ENCODE data around the gene SNPH.

Gene SNPH

GRCh38 chr20:1307571-1307971 lies 41.5 kb downstream of the SNPH start:
- no peak for DNase-seq

- DNase-seq = no peak
Observed at GRCh38 chr20:1308067-1308701, 42.1 kb downstream of the SNPH start.

- DNase-seq = no peak
Observed at GRCh38 chr20:1308702-1309095, 42.6 kb downstream of the SNPH start.

DNA sequence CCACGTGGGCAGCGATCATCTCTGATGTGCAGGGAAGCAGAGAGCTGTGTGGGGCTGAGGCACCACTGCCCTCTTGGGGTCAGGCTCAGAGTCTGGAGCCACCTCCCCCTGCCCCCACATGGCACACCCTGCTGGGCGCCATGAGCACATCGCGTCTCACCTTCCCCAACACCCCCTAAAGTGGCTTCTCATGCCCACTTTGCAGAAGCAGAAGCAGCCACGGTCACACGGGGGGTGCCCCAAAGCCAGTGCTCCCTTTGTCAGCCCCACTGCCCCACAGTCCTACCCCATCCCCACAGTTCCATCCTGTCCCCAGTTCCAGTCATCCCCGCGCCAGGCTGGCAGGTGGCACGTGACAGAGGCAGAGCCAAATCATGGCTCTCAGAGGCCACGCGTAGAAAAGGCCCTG lies 43.3 kb downstream of the SNPH start:
- DNase-seq = no peak

DNA sequence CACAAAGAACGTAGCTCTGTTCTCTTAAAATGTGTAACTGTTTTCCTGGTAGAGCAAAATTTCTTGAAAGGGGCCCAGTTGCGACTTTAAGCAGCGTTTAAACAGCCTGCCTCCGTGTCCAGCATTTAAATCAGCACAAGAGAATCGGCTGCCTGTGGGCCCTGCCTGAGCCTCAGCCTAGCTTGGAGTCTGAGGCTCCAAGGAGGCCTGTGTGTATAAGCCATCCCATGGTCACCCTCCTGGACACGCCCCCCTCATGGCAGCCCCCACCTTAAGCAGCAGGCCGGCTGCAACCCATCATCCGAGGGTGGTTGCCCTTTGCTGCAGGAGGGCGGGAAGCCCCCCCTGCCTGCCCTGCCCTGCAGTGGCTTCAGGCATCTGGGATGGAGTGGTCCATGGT lies 44.0 kb downstream of the SNPH start:
- no peak for DNase-seq

DNA sequence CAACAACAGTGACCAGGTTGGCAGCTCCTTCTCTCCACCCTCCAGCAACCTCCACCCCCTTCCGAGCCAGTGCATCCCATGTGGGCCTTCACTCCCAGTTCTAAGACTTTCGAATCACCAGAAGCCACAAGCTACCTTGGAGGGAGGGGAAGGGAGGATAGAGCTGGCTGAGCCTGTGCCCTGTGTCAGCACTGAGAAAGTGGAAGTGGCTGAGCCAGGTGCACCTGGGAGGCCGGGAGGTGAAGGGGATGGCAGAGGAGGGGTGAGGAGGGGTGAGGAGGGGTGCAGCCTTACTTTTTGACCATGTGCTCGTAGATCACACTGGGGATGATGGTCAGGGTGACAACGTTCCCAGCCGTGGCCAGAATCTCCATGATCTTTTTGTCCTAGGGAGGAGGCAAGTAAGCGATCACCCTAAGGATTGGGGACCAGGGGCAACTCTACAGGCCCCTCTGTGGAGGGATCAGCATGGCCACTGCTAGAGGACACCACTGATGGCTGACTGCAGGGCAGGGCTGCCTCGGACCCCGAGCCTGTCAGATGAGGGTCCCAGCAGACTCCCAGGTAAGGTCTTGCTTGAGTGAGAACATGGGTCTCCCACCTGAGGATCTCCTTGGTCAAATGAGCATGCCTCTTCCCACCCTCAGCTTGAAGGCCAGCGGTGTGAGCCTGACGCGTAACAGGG lies 44.6 kb downstream of the SNPH start:
- no peak for DNase-seq

- DNase-seq = no peak
Observed at GRCh38 chr20:1312308-1312707, 46.2 kb downstream of the SNPH start.

GRCh38 chr20:1312904-1313235 lies 46.8 kb downstream of the SNPH start:
- DNase-seq = no peak

DNA sequence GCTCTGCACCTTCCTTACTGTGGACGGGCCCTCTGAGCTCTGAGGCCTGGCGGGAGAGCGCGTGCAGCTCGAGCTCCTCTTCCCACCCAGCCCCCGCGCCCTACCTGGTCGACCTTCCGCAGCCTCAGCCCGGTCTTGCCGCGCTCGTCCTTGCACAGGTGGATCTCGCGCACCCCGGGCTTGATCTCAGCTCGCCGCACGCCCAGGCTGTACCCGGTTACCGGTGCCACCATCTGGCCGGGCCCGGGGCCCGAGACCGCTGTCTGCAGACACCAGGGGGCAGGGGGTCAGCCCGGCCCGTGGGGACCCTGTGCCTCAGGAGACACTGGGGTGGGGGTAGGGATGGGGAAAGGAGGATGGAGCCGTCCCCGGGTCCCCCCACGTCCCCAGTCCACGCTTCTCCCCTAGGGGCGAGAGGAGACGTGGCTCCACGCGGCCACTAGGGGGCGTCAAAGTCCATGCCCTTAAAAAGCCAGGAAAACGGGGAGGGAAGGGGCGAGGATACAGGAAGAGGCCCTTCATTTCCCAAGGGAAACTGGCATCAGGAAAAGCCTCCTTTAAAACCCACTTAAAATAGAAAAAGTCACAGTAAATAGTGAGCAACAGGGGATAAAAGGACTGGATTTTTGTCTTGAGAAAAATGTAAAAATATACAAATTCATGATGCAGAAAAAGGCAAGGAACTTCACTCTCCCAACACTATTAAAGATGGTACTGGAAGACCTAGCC lies 47.3 kb downstream of the SNPH start:
- DNase-seq = peak; percentile 85

GRCh38 chr20:1315804-1316203 lies 49.7 kb downstream of the SNPH start:
- no peak for DNase-seq

DNA sequence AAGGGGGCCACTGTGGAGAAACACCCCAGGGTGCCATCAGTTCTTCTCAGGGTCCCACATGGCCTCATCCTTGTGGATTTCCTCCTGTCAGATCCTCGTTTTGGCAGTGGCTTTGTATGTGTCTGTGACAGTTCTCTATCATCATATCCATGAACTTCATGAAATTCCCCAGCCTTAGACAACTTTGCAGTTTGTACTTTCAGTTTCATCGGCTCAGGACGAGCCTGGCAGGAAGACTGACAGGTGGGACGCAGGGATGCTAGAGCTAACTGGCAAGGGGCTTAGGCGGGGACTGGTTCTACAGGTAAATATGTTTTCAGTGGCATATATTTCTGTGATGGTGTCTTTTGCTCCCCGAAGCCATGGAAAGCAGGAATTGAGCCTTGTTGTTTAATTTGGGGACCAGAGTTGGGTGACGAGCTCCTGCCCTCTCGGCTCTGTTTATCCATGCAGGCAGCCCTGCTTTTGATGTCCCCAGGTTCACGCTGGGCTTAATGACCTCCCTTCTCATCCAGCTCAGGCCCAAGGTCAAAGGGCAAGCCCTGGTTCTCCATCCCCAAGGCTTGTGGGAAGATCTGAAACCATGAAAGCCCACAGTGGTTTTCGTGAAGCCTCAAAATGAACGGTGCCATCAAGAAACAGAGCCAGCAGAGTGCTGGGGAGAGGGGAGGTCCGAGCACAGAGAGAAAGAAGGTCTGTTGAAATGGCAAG lies 51.6 kb downstream of the SNPH start:
- no peak for DNase-seq

GRCh38 chr20:1319051-1319450 lies 53.0 kb downstream of the SNPH start:
- DNase-seq = no peak

GRCh38 chr20:1319462-1319861 lies 53.4 kb downstream of the SNPH start:
- DNase-seq = no peak

DNA sequence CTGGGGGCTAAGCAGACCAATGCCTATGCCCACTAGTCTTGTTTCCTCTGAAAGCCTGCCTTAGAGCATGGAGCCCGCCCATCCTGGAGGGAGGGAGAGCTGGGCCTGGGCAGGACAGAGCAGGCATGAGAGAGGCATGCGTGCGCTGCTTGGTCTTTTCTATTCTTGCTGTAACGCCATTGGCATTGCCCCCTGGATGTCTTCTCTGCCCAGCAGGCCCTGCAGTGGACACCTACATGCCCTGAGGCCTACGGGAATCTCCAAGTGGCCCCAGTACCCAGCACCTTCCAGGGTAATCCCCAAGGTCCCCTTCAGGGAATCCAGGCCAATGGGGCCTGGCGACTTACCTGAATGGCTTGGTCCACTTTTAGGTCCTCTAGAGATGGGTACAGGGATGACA lies 53.9 kb downstream of the SNPH start:
- DNase-seq = no peak

DNA sequence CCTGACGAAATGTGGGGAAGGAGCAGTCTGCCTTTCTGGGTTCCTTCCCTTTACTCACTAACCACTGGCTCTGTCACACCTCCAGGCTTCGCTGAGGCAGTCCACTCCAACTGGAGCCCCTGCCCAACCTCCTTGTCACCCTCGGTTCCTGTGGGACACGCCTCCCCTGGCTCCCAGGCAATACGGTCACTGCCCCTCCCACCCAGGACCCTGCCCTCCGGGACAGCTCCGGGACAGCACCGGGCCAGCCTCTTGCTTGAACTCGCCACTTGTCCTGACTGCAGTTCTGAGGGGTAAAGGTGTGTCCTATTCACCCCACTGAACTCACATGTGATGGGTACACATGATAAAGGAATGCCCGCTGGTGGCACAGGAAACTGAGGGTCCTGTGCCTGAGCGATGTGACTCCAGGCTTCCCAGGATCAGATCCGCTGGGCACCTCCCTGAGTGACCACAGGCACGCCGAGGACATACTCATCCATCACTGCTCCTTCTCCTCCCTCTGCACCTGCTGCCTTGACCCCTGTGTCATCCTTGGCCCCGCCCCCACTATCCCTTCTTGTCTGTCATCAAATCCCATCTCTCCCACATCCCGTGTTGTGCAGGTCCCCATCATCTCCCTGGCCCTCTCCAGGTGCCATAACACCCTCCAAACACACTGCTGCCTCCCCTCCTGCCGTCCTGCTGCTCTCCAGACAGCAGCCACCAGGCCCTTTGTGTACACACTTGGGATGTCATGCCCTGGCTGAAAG lies 55.0 kb downstream of the SNPH start:
- no peak for DNase-seq

DNA sequence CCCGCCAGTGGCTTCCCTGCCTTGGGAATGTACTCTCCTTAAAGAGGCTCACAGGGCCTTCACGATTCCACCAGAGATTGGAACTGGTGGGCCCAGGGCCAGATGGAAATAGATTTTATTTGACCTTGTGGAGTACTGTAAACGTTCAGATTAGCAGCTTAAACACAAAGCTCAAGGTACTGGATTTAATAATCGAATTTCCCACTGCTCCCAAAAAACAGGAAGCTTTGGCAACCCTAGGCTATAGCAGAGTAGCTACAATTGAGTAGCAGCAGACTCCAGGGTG lies 55.5 kb downstream of the SNPH start:
- no peak for DNase-seq

GRCh38 chr20:1322511-1323245 lies 56.6 kb downstream of the SNPH start:
- no peak for DNase-seq

DNA sequence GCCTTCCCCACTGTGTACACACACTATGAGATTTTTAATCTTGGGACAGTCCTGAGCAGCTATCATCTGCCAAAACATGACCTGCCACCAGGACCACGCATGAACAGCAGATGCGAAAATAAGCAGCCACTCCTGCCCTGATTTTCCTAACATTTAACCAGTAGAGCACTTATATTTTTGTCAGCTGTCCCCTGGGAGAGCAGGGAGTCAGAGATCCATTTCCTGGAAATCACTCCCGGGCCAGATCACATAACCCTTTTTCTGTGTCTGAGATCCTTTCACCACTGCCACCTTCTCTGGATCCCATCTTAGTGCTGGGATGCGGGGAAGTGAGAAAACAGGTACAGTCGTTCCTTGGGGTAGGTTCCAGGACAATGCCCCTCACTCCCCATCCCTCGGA lies 57.2 kb downstream of the SNPH start:
- no peak for DNase-seq

DNA sequence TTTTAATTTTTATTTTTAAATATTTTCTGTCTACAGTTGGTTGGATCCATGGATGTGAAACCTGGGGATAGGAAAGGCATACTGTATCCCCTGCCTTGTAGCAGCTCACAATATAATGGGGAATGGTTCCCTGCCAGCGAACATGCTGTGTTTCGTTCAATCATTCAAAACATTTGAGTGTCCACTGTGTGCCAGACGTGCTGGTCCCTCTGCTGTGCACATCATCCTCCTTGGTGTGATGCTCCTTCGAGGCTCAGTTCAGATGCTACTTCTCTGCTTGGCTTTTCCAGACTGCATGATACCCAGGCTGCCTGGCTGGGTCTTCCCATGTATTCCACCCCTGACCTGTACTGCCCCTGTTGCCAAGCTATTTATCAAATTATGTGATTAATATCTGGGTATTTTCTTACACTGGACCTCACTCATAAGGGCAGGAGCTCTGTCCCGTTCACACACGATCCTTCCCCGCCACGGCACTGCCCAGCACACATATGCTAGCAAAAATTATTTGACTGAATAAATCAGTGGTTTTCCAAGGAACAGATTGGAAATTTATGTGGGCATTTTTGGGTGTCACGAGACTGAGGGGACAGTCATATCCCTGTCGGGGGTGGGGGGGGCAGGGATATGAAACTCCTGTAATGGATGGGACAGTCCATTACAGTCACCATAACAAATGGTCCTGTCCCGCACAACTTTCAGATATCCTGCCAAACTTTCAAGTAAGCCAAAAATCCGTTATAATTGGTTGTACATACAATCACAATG lies 57.9 kb downstream of the SNPH start:
- DNase-seq = no peak

DNA sequence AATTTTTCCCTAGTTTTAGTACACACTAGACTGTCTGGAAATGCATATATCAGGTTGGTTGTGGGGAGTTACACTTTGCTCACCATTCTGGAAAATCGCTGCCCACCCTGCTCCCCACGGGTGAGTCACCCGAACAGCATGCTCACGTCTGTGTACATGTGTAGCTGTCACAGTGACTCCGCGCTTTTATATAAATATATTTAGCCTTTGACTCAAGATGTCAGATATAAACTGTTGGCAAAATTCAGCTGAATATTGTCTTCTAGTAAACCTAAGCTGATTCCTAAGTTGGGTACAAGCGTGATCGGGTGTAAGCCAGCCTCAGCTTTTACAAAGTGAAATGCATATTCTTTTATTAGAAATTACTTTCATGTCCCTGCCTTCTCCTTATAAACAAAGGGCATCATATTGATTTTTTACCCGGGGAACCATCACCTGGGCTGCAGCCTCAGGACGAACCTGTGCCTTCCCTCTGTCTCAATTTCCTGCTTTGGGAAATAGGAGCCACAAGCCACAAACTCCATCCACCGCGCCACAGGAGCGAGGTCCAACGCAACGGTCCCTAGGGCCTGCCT lies 58.6 kb downstream of the SNPH start:
- no peak for DNase-seq
